RPMI7951 (cell line): ENCODE data around the gene SLC2A11. TPM values are rescaled to one million over a fixed set of nuclear protein-coding genes. Genes with fewer than 3 reads are reported as not detected.
"Not testable (repeated sequence)": the region's sequence is repeated elsewhere in the genome, so short reads cannot be mapped to it uniquely, and the experiment has no call there.

ENCODE experiments used
- DNase-seq: peaks from one replicate; pipeline ENCODE4 v3.0.0-alpha.2; 2012; ENCODE audit warnings: low read depth
- total RNA-seq: library from RNA; depleted of rRNA; stranded (reverse); fragments of >200 nt; shearing (Covaris generic); gene quantifications from 2 replicates; pipeline ENCODE4 v1.2.3, GENCODE V29; 2014; rRNA removed

The SLC2A11 gene
- total RNA-seq, 1 experiment from 2014 or later, result 32.1 TPM

- no peak for DNase-seq
These were observed 51.0 kb downstream of the SLC2A11 start for GRCh38 chr22:23908587-23909205.

- DNase-seq, result no peak
These were observed 51.7 kb downstream of the SLC2A11 start for GRCh38 chr22:23909296-23909898.

- no peak for DNase-seq
These were observed 53.0 kb downstream of the SLC2A11 start for GRCh38 chr22:23910496-23911190.

- no peak for DNase-seq
These were observed 53.8 kb downstream of the SLC2A11 start for GRCh38 chr22:23911318-23911980.

GRCh38 chr22:23912293-23912903, 54.7 kb downstream of the SLC2A11 start:
- DNase-seq, result no peak

- DNase-seq, result no peak
These were observed 55.6 kb downstream of the SLC2A11 start for GRCh38 chr22:23913306-23913660.

- DNase-seq, result peak; percentile 98
These were observed 56.1 kb downstream of the SLC2A11 start for GRCh38 chr22:23913661-23914353.

GRCh38 chr22:23915290-23915689, 57.6 kb downstream of the SLC2A11 start:
- DNase-seq, result no peak

- DNase-seq, result not testable (repeated sequence)
These were observed 62.6 kb downstream of the SLC2A11 start for GRCh38 chr22:23920267-23920611.

GRCh38 chr22:23921586-23922201, 64.0 kb downstream of the SLC2A11 start:
- DNase-seq, result peak; percentile 41

- DNase-seq, result no peak
These were observed 65.2 kb downstream of the SLC2A11 start for GRCh38 chr22:23922921-23923320.

- no peak for DNase-seq
These were observed 67.4 kb downstream of the SLC2A11 start for GRCh38 chr22:23925020-23925606.

- DNase-seq, result no peak
These were observed 68.9 kb downstream of the SLC2A11 start for GRCh38 chr22:23926561-23926960.

Other genes starting within 250 kb of the SLC2A11 start
- not detected in 2 replicates for gene DRICH1, start 225.6 kb upstream of the SLC2A11 start, total RNA-seq
- gene RGL4, start 166.9 kb upstream of the SLC2A11 start, total RNA-seq, result 0.12 TPM in 1 of 2 replicates, not detected in the other
- 1.8 and 2.9 TPM in 2 replicates for gene ZNF70, start 106.8 kb upstream of the SLC2A11 start, total RNA-seq
- gene VPREB3, start 103.5 kb upstream of the SLC2A11 start, total RNA-seq, result not detected in 2 replicates
- gene C22orf15, start 94.9 kb upstream of the SLC2A11 start, total RNA-seq, result not detected in 2 replicates
- gene CHCHD10, start 89.9 kb upstream of the SLC2A11 start, total RNA-seq, result 1.8 and 13.9 TPM in 2 replicates
- gene MMP11, start 85.0 kb upstream of the SLC2A11 start, total RNA-seq, result 52.3 and 55.0 TPM in 2 replicates
- 72.3 and 77.3 TPM in 2 replicates for gene SMARCB1, start 70.9 kb upstream of the SLC2A11 start, total RNA-seq
- 1.9 and 4.2 TPM in 2 replicates for gene DERL3, start 18.9 kb upstream of the SLC2A11 start, total RNA-seq
- gene MIF, start 36.5 kb downstream of the SLC2A11 start, total RNA-seq, result 582 and 667 TPM in 2 replicates
- gene GSTT2B, start 103.3 kb downstream of the SLC2A11 start, total RNA-seq, result 18.5 and 21.4 TPM in 2 replicates
- gene DDTL, start 109.0 kb downstream of the SLC2A11 start, total RNA-seq, result 1.9 and 2.3 TPM in 2 replicates
- 218 and 257 TPM in 2 replicates for gene DDT, start 116.6 kb downstream of the SLC2A11 start, total RNA-seq
- 0.29 and 0.84 TPM in 2 replicates for gene GSTT2, start 122.3 kb downstream of the SLC2A11 start, total RNA-seq
- not detected in 2 replicates for gene GSTT4, start 147.6 kb downstream of the SLC2A11 start, total RNA-seq
- 18.9 and 19.5 TPM in 2 replicates for gene CABIN1, start 153.4 kb downstream of the SLC2A11 start, total RNA-seq